ENCODE data around the gene UBC. TPM values are rescaled to one million over a fixed set of nuclear protein-coding genes. Genes with fewer than 3 reads are reported as not detected.

Gene UBC
- total RNA-seq, result 100 to 1,000 TPM; 856 to 923 (median 865) TPM

DNA sequence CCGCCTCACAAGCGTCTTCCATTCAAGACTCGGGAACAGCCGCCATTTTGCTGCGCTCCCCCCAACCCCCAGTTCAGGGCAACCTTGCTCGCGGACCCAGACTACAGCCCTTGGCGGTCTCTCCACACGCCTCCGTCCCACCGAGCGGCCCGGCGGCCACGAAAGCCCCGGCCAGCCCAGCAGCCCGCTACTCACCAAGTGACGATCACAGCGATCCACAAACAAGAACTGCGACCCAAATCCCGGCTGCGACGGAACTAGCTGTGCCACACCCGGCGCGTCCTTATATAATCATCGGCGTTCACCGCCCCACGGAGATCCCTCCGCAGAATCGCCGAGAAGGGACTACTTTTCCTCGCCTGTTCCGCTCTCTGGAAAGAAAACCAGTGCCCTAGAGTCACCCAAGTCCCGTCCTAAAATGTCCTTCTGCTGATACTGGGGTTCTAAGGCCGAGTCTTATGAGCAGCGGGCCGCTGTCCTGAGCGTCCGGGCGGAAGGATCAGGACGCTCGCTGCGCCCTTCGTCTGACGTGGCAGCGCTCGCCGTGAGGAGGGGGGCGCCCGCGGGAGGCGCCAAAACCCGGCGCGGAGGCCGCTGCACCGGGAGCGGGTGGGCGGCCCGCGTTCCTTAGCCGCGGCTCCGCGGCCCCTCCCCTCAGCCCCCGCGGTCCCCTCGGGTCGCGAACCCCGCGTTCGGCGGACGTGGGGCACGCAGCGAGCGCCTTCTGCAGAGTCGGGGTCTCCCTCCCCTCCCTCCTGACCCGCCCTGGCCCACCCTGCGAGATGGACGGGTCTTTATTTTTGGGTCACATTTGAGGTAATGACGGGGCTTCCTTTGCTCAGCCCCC, at the start of gene UBC:
UBC (minus strand) TSS at position 259 of the 847 bp plus-strand sequence. CDS start 879 bp downstream, outside the sequence.
- peaks cover 34% of the 10 kb centered on the region for H3K36me3 Mint-ChIP-seq (ENCODE audit: insufficient read depth)
- DNase-seq, result peak; percentile 89
- H3K4me3 Mint-ChIP-seq, result peak within 1 kb of the TSS; percentile 99
- no peaks in the 10 kb centered on the region for H3K9me3 Mint-ChIP-seq
- no peaks in the 10 kb centered on the region for H3K27me3 Mint-ChIP-seq (ENCODE audit: low read depth)
- ATAC-seq, result peak; percentile 44 to 47
- peaks cover 78% of the 10 kb centered on the region for H3K4me1 Mint-ChIP-seq (ENCODE audit: low read depth)

DNA sequence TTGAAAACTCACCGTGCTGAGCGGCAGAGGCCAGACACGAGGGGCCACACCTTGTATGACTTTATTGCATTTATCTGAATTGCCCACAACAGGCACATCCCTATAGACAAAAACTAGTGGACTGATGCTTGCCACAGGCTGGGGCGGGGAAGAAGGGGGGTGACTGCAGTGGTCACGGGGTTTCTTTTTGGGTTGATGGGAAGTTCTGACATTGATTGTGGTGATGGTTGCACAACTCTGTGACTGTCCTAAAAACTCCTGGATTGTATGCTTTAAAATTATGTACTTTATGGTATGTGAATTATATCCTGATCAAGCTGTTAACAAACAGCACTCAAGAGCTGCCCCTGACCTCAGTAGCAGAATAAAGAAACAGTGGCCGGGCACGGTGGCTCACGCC, 48.8 kb upstream of the UBC start:
- H3K36me3 Mint-ChIP-seq (ENCODE audit: insufficient read depth), result peaks cover 31% of the 10 kb centered on the region
- DNase-seq, result no peak
- no peak overlapping the region for H3K4me3 Mint-ChIP-seq
- no peaks in the 10 kb centered on the region for H3K4me1 Mint-ChIP-seq (ENCODE audit: low read depth)
- no peaks in the 10 kb centered on the region for H3K9me3 Mint-ChIP-seq
- H3K27me3 Mint-ChIP-seq (ENCODE audit: low read depth), result no peaks in the 10 kb centered on the region
- no peak for ATAC-seq

- DNase-seq, result no peak
- no peaks in the 10 kb centered on the region for H3K27me3 Mint-ChIP-seq (ENCODE audit: low read depth)
- no peak overlapping the region for H3K4me3 Mint-ChIP-seq
- ATAC-seq, result no peak
- H3K9me3 Mint-ChIP-seq, result no peaks in the 10 kb centered on the region
- peaks cover 44% of the 10 kb centered on the region for H3K36me3 Mint-ChIP-seq (ENCODE audit: insufficient read depth)
- H3K4me1 Mint-ChIP-seq (ENCODE audit: low read depth), result no peaks in the 10 kb centered on the region
These were observed 46.6 kb upstream of the UBC start for GRCh38 chr12:124961055-124961454.

- no peaks in the 10 kb centered on the region for H3K9me3 Mint-ChIP-seq
- H3K4me3 Mint-ChIP-seq, result no peak overlapping the region
- DNase-seq (no peak), ATAC-seq (no peak)
- no peaks in the 10 kb centered on the region for H3K27me3 Mint-ChIP-seq (ENCODE audit: low read depth)
- H3K36me3 Mint-ChIP-seq (ENCODE audit: insufficient read depth), result peaks cover 32% of the 10 kb centered on the region
- no peaks in the 10 kb centered on the region for H3K4me1 Mint-ChIP-seq (ENCODE audit: low read depth)
These were observed 42.1 kb upstream of the UBC start for GRCh38 chr12:124956571-124956970.

DNA sequence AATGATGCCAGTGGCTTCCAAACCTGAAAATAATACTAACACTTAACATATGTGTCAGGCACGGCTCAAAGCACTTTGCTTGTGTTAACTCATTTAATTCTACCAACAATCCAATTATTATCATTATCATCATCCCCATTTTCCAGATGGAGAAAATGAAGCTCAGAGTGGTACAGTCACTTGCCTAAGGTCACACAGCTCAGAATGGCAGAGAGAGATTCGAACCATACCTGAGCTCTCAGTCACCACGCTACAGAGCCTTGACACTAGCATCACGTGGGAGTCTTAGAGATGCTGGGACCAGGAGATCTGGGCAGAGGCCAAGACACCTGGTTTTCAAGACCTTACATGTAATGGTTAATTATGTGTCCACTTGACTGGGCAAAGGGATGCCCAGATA, 40.3 kb upstream of the UBC start:
- ATAC-seq (no peak), DNase-seq (no peak)
- Mint-ChIP-seq H3K4me1 (ENCODE audit: low read depth) (no peaks in the 10 kb centered on the region), H3K27me3 (ENCODE audit: low read depth) (no peaks in the 10 kb centered on the region), H3K4me3 (no peak overlapping the region), H3K36me3 (ENCODE audit: insufficient read depth) (peaks cover 32% of the 10 kb centered on the region), H3K9me3 (no peaks in the 10 kb centered on the region)

DNA sequence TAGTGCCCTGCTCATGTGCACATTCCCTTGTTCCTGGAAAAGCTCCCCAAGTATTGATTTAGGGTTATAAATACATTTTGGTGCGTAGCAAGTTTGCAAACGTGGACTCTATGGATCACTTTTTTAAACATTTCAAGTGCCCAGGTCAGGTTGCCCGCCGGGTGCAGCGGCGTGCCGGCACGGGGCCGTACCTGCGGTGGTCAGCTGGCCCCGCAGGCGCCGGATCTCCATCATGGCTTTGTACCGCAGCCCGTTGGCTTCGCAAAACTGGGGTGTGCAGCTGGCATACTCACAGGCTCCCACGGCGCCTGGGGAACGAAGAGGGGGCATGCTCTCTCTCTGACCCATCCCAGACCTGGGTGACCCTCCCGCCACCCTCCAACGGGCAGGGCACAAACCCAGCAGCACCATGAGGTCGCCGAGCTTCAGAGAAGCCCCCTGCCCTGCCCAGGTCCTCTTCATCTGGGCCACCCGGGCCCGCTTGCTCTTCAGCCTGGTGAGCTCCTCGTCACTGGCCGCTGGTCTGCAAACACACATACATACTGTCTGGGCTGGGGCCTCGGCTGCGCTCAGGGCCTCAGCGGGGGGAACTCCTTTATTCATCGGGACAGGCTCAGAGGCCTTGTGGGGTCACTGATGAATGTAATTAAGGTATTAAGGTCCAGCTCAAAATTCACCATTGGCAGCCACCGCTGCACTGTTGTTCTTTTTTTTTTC, 39.4 kb upstream of the UBC start:
- Mint-ChIP-seq H3K27me3 (ENCODE audit: low read depth) (no peaks in the 10 kb centered on the region), H3K9me3 (no peaks in the 10 kb centered on the region), H3K4me3 (no peak overlapping the region), H3K4me1 (ENCODE audit: low read depth) (no peaks in the 10 kb centered on the region), H3K36me3 (ENCODE audit: insufficient read depth) (peaks cover 30% of the 10 kb centered on the region)
- DNase-seq (no peak), ATAC-seq (no peak)

GRCh38 chr12:124952801-124953200, 38.4 kb upstream of the UBC start:
- no peaks in the 10 kb centered on the region for H3K27me3 Mint-ChIP-seq (ENCODE audit: low read depth)
- no peaks in the 10 kb centered on the region for H3K9me3 Mint-ChIP-seq
- DNase-seq, result no peak
- ATAC-seq, result no peak
- peaks cover 28% of the 10 kb centered on the region for H3K36me3 Mint-ChIP-seq (ENCODE audit: insufficient read depth)
- H3K4me1 Mint-ChIP-seq (ENCODE audit: low read depth), result no peaks in the 10 kb centered on the region
- no peak overlapping the region for H3K4me3 Mint-ChIP-seq

DNA sequence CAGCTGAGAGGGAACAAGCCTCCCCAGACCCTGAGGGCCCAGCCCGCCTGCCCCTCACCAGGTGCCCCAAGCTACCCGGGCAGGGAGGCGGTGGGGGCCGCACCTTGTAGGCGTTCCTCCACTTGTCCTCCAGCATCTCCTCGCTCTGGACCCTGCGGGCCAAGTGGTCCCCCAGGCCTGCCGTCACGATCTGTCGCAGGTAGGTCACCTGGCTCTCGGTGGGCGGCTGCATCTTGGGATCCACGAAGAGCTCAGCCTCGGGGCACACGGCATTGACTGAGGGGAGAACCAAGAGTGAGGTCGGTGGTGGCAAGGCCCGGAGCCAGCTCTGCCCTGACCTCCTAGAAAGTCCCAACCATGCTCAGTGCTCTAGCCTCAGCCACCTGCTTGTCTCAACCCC, 37.8 kb upstream of the UBC start:
- H3K9me3 Mint-ChIP-seq, result no peaks in the 10 kb centered on the region
- peaks cover 25% of the 10 kb centered on the region for H3K36me3 Mint-ChIP-seq (ENCODE audit: insufficient read depth)
- no peak overlapping the region for H3K4me3 Mint-ChIP-seq
- ATAC-seq, result no peak
- DNase-seq, result no peak
- no peaks in the 10 kb centered on the region for H3K4me1 Mint-ChIP-seq (ENCODE audit: low read depth)
- H3K27me3 Mint-ChIP-seq (ENCODE audit: low read depth), result no peaks in the 10 kb centered on the region

GRCh38 chr12:124949779-124950728, 35.6 kb upstream of the UBC start:
- Mint-ChIP-seq H3K4me3 (no peak overlapping the region), H3K36me3 (ENCODE audit: insufficient read depth) (peaks cover 22% of the 10 kb centered on the region), H3K4me1 (ENCODE audit: low read depth) (no peaks in the 10 kb centered on the region), H3K9me3 (no peaks in the 10 kb centered on the region), H3K27me3 (ENCODE audit: low read depth) (no peaks in the 10 kb centered on the region)
- no peak for DNase-seq
- ATAC-seq, result no peak

GRCh38 chr12:124949066-124949465, 34.6 kb upstream of the UBC start:
- Mint-ChIP-seq H3K27me3 (ENCODE audit: low read depth) (no peaks in the 10 kb centered on the region), H3K9me3 (no peaks in the 10 kb centered on the region), H3K36me3 (ENCODE audit: insufficient read depth) (peaks cover 22% of the 10 kb centered on the region), H3K4me3 (no peak overlapping the region), H3K4me1 (ENCODE audit: low read depth) (no peaks in the 10 kb centered on the region)
- no peak for ATAC-seq
- DNase-seq, result no peak

GRCh38 chr12:124947561-124948398, 33.3 kb upstream of the UBC start:
- ATAC-seq, result no peak
- Mint-ChIP-seq H3K27me3 (ENCODE audit: low read depth) (no peaks in the 10 kb centered on the region), H3K4me1 (ENCODE audit: low read depth) (no peaks in the 10 kb centered on the region)

GRCh38 chr12:124947013-124947412, 32.6 kb upstream of the UBC start:
- Mint-ChIP-seq H3K4me1 (ENCODE audit: low read depth) (no peaks in the 10 kb centered on the region), H3K36me3 (ENCODE audit: insufficient read depth) (peaks cover 23% of the 10 kb centered on the region), H3K4me3 (no peak overlapping the region), H3K27me3 (ENCODE audit: low read depth) (no peaks in the 10 kb centered on the region), H3K9me3 (no peaks in the 10 kb centered on the region)
- no peak for ATAC-seq
- no peak for DNase-seq

More at GRCh38 chr12:124947561-124948398, 33.3 kb upstream of the UBC start:
- no peak for DNase-seq
- H3K9me3 Mint-ChIP-seq, result no peaks in the 10 kb centered on the region
- H3K4me3 Mint-ChIP-seq, result no peak overlapping the region
- peaks cover 23% of the 10 kb centered on the region for H3K36me3 Mint-ChIP-seq (ENCODE audit: insufficient read depth)

GRCh38 chr12:124946447-124946793, 32.0 kb upstream of the UBC start:
- H3K4me3 Mint-ChIP-seq, result no peak overlapping the region
- no peaks in the 10 kb centered on the region for H3K9me3 Mint-ChIP-seq
- no peaks in the 10 kb centered on the region for H3K27me3 Mint-ChIP-seq (ENCODE audit: low read depth)
- peaks cover 22% of the 10 kb centered on the region for H3K36me3 Mint-ChIP-seq (ENCODE audit: insufficient read depth)
- H3K4me1 Mint-ChIP-seq (ENCODE audit: low read depth), result peaks cover 1% of the 10 kb centered on the region
- ATAC-seq, result no peak
- DNase-seq, result no peak

All from activated T-cell treated with anti-CD3 and anti-CD28 coated beads, Interleukin-2, amount 50 U/mL, for 4 hours (primary cell).